Stimulated activated CD4-positive, alpha-beta T cell treated with anti-CD3 and anti-CD28 coated beads, Interleukin-1b, Interleukin-23, amount 100 ng/mL, for 24 hours (primary cell): ENCODE measurements around the gene TMEM154.

ENCODE experiments used
- DNase-seq, 4 experiments: peaks; one replicate each; pipeline ENCODE4 v3.0.0-alpha.2; 2020; ENCODE audit warnings: low read depth in 4 of 4, low spot score in 1 of 4

Gene TMEM154

GRCh38 chr4:152696764-152697261 is 17.0 kb upstream of the TMEM154 start:
- DNase-seq: peak in 3 of 4 experiments; percentile 7 to 32 (median 10)

- DNase-seq: no peak
Measured at GRCh38 chr4:152693871-152694270, 14.1 kb upstream of the TMEM154 start.

GRCh38 chr4:152691761-152692160 is 12.0 kb upstream of the TMEM154 start:
- no peak for DNase-seq

- no peak for DNase-seq
Measured at GRCh38 chr4:152690706-152691651, 11.2 kb upstream of the TMEM154 start.

- no peak for DNase-seq
Measured at GRCh38 chr4:152689615-152690501, 10.1 kb upstream of the TMEM154 start.

GRCh38 chr4:152687974-152688599 is 8.3 kb upstream of the TMEM154 start:
- DNase-seq: no peak

- no peak for DNase-seq
Measured at GRCh38 chr4:152686452-152687013, 6.7 kb upstream of the TMEM154 start.

GRCh38 chr4:152684587-152684986 is 4.8 kb upstream of the TMEM154 start:
- DNase-seq: no peak

GRCh38 chr4:152684007-152684406 is 4.2 kb upstream of the TMEM154 start:
- DNase-seq: no peak

- no peak for DNase-seq
Measured at GRCh38 chr4:152682143-152682941, 2.5 kb upstream of the TMEM154 start.

- no peak for DNase-seq
Measured at GRCh38 chr4:152680988-152681603, 1.3 kb upstream of the TMEM154 start.

GRCh38 chr4:152678841-152679240 is 956 bp downstream of the TMEM154 start:
- no peak for DNase-seq

- DNase-seq: no peak
Measured at GRCh38 chr4:152677117-152677516, 2.7 kb downstream of the TMEM154 start.

GRCh38 chr4:152676052-152676854 is 3.5 kb downstream of the TMEM154 start:
- DNase-seq: no peak

- DNase-seq: no peak
Measured at GRCh38 chr4:152674359-152674758, 5.4 kb downstream of the TMEM154 start.

GRCh38 chr4:152673489-152673888 is 6.3 kb downstream of the TMEM154 start:
- no peak for DNase-seq

GRCh38 chr4:152672206-152673092 is 7.3 kb downstream of the TMEM154 start:
- no peak for DNase-seq
